ENCODE measurements around the gene COL19A1. TPM values are rescaled to one million over a fixed set of nuclear protein-coding genes. Genes with fewer than 3 reads are reported as not detected.

The COL19A1 gene
- total RNA-seq, 2 donors from 2014 or later: 1.4 to 1.5 TPM

DNA sequence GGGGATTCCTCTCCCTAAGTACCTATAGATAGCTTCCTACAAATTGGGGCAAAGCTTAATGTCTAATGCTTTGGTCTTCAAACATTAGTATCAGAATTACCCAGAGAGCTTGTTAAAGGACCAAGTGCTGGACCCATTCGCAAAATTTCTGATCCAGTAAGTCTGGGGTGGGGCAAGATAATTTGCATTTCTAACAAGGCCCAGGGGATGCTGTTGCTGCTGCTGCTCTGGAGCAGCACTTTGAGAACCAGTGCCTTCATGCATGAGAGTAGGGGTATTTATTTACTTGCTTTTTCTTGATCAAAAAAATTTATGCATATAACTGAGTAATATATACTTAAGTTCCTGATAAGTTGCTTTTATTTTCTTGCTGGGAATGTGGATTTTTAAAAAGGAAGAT lies 24.5 kb upstream of the COL19A1 start:
- Mint-ChIP-seq H3K4me1 (no peaks in the 10 kb centered on the region), H3K9me3 (no peaks in the 10 kb centered on the region), H3K27me3 (ENCODE audit: insufficient read depth) (no peaks in the 10 kb centered on the region), H3K4me3 (no peak overlapping the region), H3K36me3 (ENCODE audit: low read depth) (no peaks in the 10 kb centered on the region), H3K27ac (no peak overlapping the region)
- Histone ChIP-seq H3K9me3 (ENCODE audit: control insufficient read depth, low read length) (no peaks in the 10 kb centered on the region), H3K4me3 (ENCODE audit: low read length) (no peak overlapping the region), H3K4me1 (ENCODE audit: control insufficient read depth, insufficient read depth, low read length) (no peaks in the 10 kb centered on the region), H3K36me3 (ENCODE audit: control insufficient read depth, insufficient read depth, low read length) (no peaks in the 10 kb centered on the region), H3K9ac (ENCODE audit: extremely low read depth, low read length, poor library complexity, severe bottlenecking) (no peak overlapping the region), H3K27ac (ENCODE audit: low read depth, low read length) (no peak overlapping the region), H3K27me3 (ENCODE audit: control insufficient read depth, insufficient read depth, low read length, poor library complexity, severe bottlenecking) (no peaks in the 10 kb centered on the region)
- DNase-seq: no peak
- TF ChIP-seq, protein P1, sequence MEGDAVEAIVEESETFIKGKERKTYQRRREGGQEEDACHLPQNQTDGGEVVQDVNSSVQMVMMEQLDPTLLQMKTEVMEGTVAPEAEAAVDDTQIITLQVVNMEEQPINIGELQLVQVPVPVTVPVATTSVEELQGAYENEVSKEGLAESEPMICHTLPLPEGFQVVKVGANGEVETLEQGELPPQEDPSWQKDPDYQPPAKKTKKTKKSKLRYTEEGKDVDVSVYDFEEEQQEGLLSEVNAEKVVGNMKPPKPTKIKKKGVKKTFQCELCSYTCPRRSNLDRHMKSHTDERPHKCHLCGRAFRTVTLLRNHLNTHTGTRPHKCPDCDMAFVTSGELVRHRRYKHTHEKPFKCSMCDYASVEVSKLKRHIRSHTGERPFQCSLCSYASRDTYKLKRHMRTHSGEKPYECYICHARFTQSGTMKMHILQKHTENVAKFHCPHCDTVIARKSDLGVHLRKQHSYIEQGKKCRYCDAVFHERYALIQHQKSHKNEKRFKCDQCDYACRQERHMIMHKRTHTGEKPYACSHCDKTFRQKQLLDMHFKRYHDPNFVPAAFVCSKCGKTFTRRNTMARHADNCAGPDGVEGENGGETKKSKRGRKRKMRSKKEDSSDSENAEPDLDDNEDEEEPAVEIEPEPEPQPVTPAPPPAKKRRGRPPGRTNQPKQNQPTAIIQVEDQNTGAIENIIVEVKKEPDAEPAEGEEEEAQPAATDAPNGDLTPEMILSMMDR (conservative IDR thresholded peaks at IDR 0.05): no peak
- 80 to 100% methylated on average over 1 of the region's 1 CpG for WGBS, 2 experiments (ENCODE audit: insufficient coverage in 1 of 2, insufficient read length in 1 of 2)

DNA sequence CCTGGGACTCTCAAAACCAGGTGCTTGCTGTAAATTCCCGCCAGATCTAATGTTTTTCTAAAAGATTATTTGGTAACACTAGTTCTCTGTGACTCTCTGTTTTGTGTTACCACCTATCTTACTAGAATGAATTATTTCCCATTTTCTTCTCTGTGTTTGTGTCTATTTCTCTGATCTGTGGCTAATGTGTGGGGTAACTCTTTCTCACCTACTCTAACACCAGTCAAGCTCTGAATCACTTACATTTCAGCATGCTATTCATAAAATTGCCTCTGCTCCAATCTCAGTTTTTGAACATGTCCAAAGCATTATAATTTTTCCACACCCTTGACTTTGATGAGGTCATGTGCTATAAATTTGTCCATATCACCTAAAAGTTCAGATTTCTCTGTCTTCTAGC lies 23.2 kb upstream of the COL19A1 start:
- H3K4me3 Mint-ChIP-seq: no peak overlapping the region
- Histone ChIP-seq H3K9ac (ENCODE audit: extremely low read depth, low read length, poor library complexity, severe bottlenecking) (no peak overlapping the region), H3K9me3 (ENCODE audit: control insufficient read depth, low read length) (no peaks in the 10 kb centered on the region), H3K4me1 (ENCODE audit: control insufficient read depth, insufficient read depth, low read length) (no peaks in the 10 kb centered on the region), H3K27ac (ENCODE audit: low read depth, low read length) (no peak overlapping the region), H3K4me3 (ENCODE audit: low read length) (no peak overlapping the region), H3K27me3 (ENCODE audit: control insufficient read depth, insufficient read depth, low read length, poor library complexity, severe bottlenecking) (no peaks in the 10 kb centered on the region), H3K36me3 (ENCODE audit: control insufficient read depth, insufficient read depth, low read length) (no peaks in the 10 kb centered on the region)
- no peaks in the 10 kb centered on the region for H3K27me3 Mint-ChIP-seq (ENCODE audit: insufficient read depth)
- H3K27ac Mint-ChIP-seq: no peak overlapping the region
- no peaks in the 10 kb centered on the region for H3K9me3 Mint-ChIP-seq
- no peak for DNase-seq
- no peaks in the 10 kb centered on the region for H3K36me3 Mint-ChIP-seq (ENCODE audit: low read depth)
- H3K4me1 Mint-ChIP-seq: no peaks in the 10 kb centered on the region
- WGBS, 2 experiments (ENCODE audit: insufficient coverage in 1 of 2, insufficient read length in 1 of 2): 80 to 92% methylated on average over 1 of the region's 1 CpG
- TF ChIP-seq, protein P1 (conservative IDR thresholded peaks at IDR 0.05): no peak

DNA sequence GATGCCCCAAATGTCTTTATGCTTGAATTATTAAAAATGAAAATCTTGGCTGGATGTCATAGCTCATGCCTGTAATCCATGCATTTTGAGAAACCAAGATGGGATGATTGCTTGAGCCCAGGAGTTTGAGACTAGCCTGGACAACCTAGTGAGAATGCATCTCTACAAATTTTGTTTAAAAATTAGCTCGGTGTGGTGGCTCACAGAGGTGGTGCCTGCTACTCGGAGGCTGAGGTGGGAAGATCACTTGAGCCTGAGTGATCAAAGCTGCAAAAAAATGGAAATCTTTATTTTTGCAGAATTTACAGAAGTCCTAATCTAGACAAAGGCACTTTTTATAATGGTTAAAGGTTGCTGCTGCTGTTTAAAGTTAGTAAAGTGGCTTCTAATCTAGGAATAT lies 20.0 kb upstream of the COL19A1 start:
- no peak for DNase-seq
- H3K36me3 ChIP-seq (ENCODE audit: control insufficient read depth, insufficient read depth, low read length): no peaks in the 10 kb centered on the region
- H3K4me3 ChIP-seq (ENCODE audit: low read length): no peak overlapping the region
- no peak overlapping the region for H3K27ac ChIP-seq (ENCODE audit: low read depth, low read length)
- TF ChIP-seq, protein P1 (conservative IDR thresholded peaks at IDR 0.05): no peak
- H3K27me3 ChIP-seq (ENCODE audit: control insufficient read depth, insufficient read depth, low read length, poor library complexity, severe bottlenecking): no peaks in the 10 kb centered on the region
- H3K9me3 ChIP-seq (ENCODE audit: control insufficient read depth, low read length): no peaks in the 10 kb centered on the region
- no peaks in the 10 kb centered on the region for H3K36me3 Mint-ChIP-seq (ENCODE audit: low read depth)
- no peak overlapping the region for H3K27ac Mint-ChIP-seq
- H3K27me3 Mint-ChIP-seq (ENCODE audit: insufficient read depth): no peaks in the 10 kb centered on the region
- H3K4me1 Mint-ChIP-seq: no peaks in the 10 kb centered on the region
- no peaks in the 10 kb centered on the region for H3K4me1 ChIP-seq (ENCODE audit: control insufficient read depth, insufficient read depth, low read length)
- H3K9ac ChIP-seq (ENCODE audit: extremely low read depth, low read length, poor library complexity, severe bottlenecking): no peak overlapping the region
- H3K4me3 Mint-ChIP-seq: no peak overlapping the region
- 85 to 100% methylated on average over 2 of the region's 2 CpGs for WGBS, 2 experiments (ENCODE audit: insufficient coverage in 1 of 2, insufficient read length in 1 of 2)
- no peaks in the 10 kb centered on the region for H3K9me3 Mint-ChIP-seq
